GM10847 (cell line): Measurements from ENCODE around the gene TAS2R39.

ENCODE experiments used
- POLR2A ChIP-seq: IDR thresholded peaks from 2 replicates; pipeline ENCODE4 v1.6.1; 2011; ENCODE audit not compliant: insufficient read length; ENCODE audit errors: extremely low read depth

Gene TAS2R39

DNA sequence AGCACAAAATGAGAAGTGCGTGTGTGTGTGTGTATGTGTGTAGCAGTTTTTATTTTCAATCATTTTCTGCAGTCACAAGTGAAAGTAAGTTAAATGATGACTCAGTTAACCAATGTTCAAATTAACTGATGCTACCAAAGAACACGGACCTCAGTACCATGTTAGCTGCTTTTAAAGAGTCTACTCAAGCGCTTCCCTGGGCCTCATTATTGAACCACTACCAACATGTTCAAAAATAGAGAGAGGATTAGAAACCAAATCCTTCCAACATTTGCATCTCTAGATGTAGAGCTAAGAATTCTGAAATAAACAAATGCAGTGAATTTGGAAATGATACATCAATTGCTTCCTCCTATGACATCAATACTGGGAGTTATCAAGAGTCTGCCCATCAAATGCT lies at the start of gene TAS2R39:
Gene TAS2R39 (plus strand): TSS at position 396 of the 400 bp plus-strand sequence. CDS start 0 bp downstream, at position 396.
- TF ChIP-seq POLR2A: no peak

DNA sequence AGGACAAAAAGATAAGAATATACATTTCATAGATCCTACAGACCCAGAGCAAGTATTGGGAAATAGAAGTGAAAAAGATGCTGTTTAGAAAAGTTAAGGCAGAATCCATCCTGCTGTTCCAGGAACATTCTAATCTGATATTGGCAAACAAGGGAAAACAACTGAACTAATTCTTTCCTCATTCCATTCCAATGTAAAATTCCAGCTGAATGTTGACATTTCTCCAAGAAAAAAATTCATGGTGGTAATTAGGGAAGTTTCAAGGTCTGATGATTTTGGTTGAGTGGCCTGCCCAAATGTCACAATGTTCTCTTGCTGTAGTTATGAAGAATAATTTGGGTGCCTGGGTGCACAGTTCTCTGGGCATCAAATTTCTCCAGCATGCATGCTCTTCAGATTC lies 36.1 kb upstream of the TAS2R39 start:
- TF ChIP-seq POLR2A: no peak

DNA sequence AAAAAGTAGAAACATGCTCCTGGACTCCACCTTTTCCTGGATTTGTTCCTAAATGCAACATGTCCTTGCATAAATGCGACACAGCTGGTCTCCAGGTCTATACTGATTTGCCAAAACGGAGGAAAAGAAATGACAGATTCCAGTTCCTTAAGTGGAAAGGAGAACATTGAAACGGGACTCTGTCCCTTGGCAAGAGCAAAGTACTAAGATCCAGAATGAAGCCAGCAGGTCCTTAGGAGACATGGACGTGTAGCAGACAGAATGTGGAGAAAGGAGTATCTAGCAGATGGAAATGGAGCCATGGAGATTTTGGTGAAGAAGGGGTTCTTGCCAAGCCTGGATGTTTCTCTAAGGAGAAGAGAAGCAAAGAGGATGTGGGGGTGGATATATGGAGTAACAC lies 35.2 kb upstream of the TAS2R39 start:
- TF ChIP-seq POLR2A: no peak

DNA sequence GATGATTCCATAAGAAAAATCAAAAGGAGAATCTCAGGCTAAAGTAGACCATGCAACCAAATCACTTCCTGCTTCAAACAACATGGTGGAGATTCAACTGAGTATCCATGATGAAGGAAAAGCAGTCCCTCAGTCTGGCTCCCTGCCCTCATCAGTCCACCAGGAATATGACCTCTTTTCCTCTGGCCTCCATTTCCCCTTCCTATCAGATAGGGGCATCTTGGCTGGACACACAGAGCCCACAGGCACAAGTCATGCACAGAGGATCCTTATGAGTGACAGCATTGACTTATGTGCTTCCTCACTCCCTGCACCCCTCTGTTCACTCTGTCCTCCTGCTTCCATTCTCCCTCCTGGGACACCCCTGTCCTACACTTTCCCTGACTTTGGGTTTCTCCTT lies 34.6 kb upstream of the TAS2R39 start:
- TF ChIP-seq POLR2A: no peak

DNA sequence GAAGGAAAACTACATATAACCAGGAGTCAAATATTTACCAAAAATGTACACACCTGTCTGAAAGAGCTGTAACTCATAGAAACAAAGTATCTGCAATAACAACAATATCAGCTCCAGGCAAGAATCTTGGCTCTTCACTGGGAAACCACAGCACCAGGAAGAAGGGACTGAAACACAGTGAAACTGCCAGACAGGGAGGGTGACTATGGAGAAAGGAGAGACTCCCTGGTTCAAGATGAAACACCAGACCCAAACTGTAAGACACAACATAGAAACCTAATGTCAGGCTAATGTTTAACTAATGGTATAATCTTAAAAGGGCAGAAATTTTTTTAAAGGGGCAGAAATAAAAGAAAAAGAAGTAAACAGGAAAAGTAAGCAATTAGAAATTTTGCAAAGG lies 11.5 kb upstream of the TAS2R39 start:
- no peak for TF ChIP-seq POLR2A

DNA sequence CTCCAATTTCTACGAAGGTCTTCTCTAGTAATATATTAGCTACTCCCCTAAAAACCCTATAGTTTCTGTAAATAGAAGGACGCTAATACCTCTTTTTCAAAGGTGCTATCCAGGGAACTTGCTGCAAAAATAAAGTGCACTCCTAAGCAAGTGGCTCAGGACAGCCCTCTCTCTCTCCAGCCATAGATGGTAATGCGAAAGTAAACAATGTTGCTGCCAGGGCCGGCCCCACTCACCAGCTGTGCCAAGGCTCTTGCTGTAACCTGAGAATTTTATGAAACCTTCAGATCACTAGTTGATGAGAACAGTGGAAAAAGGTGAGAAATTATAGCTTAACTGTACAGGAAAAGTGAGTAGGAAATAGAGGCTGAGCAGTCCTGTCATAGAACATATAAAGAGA lies 10.9 kb upstream of the TAS2R39 start:
- TF ChIP-seq POLR2A: no peak

DNA sequence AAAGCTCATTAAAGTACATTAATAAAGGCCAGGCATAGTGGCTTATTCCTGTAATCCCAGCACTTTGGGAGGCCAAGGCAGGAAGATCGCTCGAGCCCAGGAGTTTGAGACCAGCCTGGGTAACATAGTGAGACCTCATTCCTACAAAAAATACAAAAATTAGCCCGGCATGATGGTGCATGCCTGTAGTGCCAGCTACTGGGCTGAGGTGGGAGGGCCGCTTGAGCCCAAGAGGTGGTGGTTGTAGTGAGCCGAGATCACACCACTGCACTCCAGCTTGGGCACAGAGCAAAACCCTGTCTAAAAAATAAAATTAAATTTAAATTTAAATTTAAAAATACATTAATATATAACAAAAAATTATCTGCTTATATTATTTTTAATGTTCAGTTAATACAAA lies 7.1 kb upstream of the TAS2R39 start:
- no peak for TF ChIP-seq POLR2A

DNA sequence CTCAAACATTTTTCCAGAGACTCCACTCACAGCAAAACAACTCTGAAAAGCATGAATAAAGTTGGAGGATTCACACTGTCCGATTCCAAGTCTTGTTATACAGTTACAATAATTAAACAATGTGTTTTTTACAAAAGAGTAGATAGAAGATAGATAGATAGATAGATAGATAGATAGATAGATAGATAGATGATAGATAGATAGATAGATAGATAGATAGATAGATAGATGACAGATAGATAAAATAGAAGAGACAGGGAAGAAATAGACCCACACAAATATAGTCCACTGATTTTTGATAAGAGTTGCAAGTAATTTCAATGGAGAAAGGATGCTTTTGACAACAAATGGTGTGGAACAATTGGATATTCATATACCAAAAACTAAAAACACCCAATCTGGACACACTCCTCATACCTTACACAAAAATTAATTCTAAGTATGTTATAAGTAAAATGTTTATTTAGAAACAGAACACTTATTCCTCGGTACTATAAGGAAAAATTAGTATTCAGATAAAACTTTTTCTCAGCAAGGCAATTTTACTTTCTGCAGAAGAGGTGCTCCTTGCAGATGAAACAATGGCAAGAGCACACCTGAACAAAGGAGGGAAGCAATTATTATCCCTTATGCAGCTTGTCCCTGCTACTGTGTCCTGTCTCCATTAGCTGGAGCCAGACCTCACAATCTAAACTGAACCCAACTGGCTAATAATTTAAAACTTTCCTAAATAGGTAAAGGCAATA lies 5.7 kb upstream of the TAS2R39 start:
- TF ChIP-seq POLR2A: no peak

DNA sequence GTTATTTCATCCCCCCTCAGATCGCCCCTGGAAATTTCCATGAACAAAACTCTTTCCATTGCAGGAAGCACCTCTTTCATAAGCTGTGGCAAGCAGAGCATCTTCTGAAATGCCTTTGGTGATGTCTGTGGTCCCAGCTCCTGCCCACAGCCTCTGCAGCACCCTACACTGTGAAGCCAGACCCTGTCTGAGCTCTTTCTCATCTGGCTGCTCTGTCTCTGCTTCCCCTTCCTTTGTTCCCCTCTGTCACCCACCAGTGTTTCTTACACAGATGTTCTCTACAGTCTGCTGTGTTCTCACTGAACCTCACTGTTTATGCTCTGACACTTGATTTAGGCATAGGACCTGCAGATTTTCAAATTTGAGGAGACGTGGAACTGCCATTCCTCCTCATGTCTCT lies 1.9 kb upstream of the TAS2R39 start:
- TF ChIP-seq POLR2A: no peak

DNA sequence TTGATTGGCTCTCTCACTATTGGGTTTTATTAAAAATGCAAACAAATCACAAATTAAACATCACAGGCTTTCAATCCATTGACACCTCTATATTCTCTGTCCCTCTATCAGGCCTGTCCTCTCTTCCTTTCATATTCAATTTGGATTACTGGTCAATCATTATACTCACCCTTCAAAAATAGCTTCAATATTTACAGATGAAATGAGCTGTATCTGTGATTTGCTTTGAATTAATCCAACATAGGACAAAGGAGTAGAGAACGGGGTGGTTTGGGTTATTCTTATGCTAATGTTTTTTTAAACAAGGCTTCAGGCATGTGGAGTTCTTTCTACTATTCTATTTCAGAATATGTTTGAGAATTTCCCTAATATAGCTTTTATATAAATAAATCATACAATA lies 2.3 kb downstream of the TAS2R39 start:
- no peak for TF ChIP-seq POLR2A

DNA sequence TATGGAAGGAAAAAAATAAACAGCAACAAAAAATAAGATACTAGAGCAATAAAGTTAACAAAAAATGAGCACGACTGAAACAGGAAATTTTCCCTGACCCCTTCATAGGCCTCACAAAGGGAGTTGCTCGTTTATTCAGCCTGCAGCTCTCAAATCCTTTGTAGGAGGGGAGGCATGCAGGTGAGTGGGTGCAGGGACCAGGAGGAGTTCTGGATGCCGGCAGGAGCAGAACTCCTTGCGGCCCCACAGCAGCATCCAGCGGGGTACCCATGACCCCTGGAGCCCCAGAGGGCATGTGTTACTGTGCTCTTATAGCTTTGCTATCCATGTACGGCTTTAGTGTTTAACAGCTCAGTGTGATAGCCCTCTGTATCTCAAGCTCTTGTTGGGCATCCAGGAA lies 5.8 kb downstream of the TAS2R39 start:
- no peak for TF ChIP-seq POLR2A

DNA sequence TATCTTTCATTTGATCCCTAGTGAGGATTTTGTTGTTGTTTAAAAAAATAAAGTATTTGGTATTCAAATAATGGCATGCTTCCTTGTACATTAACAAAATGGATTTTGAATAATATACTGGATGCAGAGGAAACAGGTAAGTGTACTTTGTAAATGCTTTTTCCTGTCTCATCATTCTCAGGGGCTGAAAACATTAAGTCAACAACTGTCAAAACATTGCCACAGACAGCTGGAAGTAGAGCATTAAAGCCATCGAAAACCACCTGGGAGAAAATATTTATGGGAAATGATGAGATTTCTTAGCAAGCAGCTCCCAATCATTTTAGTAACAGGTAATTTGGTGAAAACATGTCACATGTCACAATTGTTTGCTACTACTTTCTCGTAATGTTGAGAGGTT lies 10.7 kb downstream of the TAS2R39 start:
- no peak for TF ChIP-seq POLR2A

DNA sequence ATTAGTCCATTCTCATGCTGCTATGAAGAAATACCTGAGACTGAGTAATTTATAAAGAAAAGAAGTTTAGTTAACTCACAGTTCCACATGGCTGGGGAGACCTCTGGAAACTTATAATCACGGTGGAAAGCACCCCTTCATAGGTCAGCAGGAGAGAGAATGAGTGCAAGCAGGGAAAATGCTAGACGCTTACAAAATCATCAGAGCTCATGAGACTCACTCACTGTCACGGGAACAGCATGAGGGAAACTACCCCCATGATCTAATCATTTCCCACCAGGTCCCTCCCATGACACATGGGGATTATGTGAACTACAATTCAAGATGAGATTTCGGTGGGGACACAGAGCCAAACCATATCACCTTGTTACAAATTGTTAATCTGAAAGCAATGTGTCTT lies 15.8 kb downstream of the TAS2R39 start:
- no peak for TF ChIP-seq POLR2A

DNA sequence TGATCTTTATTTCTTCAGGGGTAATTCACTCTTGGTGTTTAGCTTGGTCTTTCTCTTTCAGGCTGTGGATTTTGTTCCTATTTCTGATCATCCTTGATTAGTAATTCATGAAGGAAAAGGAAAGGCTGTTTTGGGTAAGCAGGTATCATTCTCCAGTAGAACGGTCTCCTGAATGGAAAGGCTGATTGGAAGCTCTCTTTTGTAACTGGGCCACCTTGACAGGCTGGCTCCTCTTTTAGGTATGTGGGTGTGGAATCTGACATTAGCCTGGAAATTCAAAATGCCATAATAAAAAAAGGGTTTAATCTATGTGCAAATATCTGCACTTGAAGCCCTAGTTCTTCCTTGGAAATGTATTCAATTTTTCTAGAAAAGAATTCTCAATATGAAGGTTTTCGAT lies 18.9 kb downstream of the TAS2R39 start:
- TF ChIP-seq POLR2A: no peak

DNA sequence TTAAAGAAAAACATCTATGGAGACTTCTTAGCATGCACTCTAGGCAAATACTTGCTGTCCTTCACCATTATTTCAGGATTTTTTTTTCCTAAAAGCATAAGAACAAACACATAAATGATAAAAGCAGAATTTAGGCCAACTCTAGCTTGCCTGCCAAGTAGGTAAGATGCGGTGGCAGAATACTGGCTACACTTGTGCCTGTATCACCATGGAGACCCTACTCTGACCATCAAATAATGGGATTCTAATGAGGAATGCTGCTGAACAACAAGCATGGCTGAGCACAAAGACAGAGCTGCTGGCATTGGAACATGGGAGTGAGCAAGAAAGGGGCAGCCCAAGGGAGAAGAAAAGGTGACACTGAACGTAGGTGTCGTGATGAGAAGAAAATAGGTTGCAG lies 20.2 kb downstream of the TAS2R39 start:
- no peak for TF ChIP-seq POLR2A

DNA sequence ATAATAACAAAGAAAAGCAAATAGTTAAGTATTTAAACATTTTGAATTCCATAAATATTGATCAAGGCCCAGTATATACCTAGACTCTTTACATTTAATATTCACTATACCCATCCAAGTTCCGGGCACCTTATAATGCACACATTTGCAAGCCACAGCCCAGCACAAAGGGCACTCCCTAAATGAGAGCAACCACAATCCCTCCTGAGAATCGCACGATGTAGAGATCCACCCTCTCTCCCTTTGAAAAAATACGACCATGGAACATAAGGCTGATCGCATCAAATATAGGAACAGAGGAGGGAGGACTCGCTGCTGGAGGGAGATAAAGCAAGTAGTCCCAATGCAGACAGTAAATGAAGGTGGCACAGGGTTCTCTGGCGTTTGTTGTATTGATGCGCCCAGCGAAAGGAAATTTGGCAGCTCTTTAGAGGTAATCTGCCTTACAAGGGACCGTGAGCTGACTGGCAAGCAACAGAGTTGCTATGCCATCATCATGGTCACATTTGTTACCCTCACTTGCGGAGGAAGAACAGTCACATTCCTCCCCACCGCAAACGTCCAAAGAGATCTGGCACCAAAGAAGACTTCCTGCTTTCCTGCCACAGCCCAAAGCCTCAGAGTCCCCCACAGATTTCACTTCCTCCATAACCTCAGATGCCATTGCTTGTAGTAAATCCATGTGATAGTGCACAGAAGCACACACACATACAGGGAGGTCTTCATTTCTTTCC lies 22.5 kb downstream of the TAS2R39 start:
- TF ChIP-seq POLR2A: no peak

DNA sequence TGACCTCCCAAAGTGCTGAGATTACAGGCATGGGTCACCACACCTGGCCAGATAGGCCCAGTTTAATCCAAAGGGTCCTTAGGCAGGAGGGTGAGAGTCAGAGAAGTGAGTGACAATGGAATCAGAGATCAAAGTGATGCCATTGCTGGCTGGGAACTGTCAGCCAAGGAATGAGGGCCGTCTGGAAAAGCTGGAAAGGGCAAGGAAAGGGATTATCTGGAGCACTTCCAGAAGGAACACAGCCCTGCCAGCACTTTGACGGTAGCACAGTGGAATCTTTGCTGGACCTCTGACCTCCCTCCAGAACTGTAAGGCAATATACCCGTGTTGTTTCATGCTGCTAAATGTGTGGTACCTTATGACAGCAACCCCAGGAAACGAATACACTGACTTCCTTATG lies 27.3 kb downstream of the TAS2R39 start:
- TF ChIP-seq POLR2A: no peak
